B cell (primary cell): Measurements from ENCODE around the gene FOXP4. TPM values are rescaled to one million over a fixed set of nuclear protein-coding genes. Genes with fewer than 3 reads are reported as not detected.

Experiments used
- ATAC-seq: fragments of 200-7000 bp; cut with Tn5 transposase; one replicate; pipeline ENCODE4 v1.10.0; 2021; ENCODE audit warnings: low read depth, mild to moderate bottlenecking, moderate number of reproducible peaks, moderate library complexity
- CTCF ChIA-PET: fragments of 350-600 bp; sonication (Branson Sonifier 250); formaldehyde crosslinking; loops from one replicate; lab custom pipeline; 2021; ENCODE audit warnings: antibody characterized with exemption, inconsistent platforms; lab: Charles Lee
- POLR2A ChIA-PET: fragments of 350-600 bp; sonication (Branson Sonifier 250); formaldehyde crosslinking; loops from one replicate; lab custom pipeline; 2021; ENCODE audit warnings: antibody characterized with exemption; lab: Charles Lee
- DNase-seq: peaks from one replicate; pipeline ENCODE4 v3.0.0; 2013
- H2AFZ ChIP-seq: 2 replicates; pipeline ENCODE4 v1.6.1; 2012; ENCODE audit warnings: mild to moderate bottlenecking, low read depth, low read length; ENCODE audit not compliant: insufficient read depth, poor library complexity, severe bottlenecking
- H3K27ac ChIP-seq, 2 donors: 1 replicate in 1 of 2; 2 replicates in 1 of 2; pipeline ENCODE4 v1.5.1; 2012 to 2013; ENCODE audit warnings: low read length in 2 of 2, mild to moderate bottlenecking in 2 of 2, moderate library complexity in 1 of 2
- H3K27me3 ChIP-seq, 4 experiments: fragments of 200-600 bp in 1 of 4; sonication (generic) in 1 of 4; replicated peaks in 1 of 4; 1 replicate in 2 of 4; 2 replicates in 2 of 4; pipeline versions ENCODE4 v1.6.1 to v1.7.0; 2013 to 2016; ENCODE audit warnings: low read length in 3 of 4, mild to moderate bottlenecking in 2 of 4, mixed read lengths in 1 of 4, moderate library complexity in 1 of 4; ENCODE audit not compliant: insufficient read depth in 4 of 4, control insufficient read depth in 3 of 4; ENCODE audit errors: control extremely low read depth in 1 of 4
- H3K36me3 ChIP-seq, 2 experiments: replicated peaks in 1 of 2; 1 replicate in 1 of 2; 2 replicates in 1 of 2; pipeline versions ENCODE4 v1.6.1 to v1.7.1; 2013; ENCODE audit warnings: low read length in 1 of 2; ENCODE audit not compliant: insufficient read depth in 2 of 2, control insufficient read depth in 1 of 2; ENCODE audit errors: control extremely low read depth in 1 of 2, extremely low read depth in 1 of 2
- H3K4me1 ChIP-seq, 2 donors: fragments of 200-600 bp in 1 of 2; sonication (generic) in 1 of 2; 1 replicate in 1 of 2; 2 replicates in 1 of 2; pipeline versions ENCODE4 v1.5.1 to v1.6.1; 2013 to 2017; ENCODE audit warnings: low read length in 2 of 2; ENCODE audit not compliant: control insufficient read depth in 2 of 2, insufficient read depth in 2 of 2
- H3K4me2 ChIP-seq: replicated peaks from 2 replicates; pipeline ENCODE3; 2012; ENCODE audit warnings: mild to moderate bottlenecking, low read depth, low read length; ENCODE audit not compliant: poor library complexity, severe bottlenecking
- H3K4me3 ChIP-seq, 5 experiments: fragments of 200-600 bp in 1 of 5; sonication (generic) in 1 of 5; 1 replicate in 3 of 5; 2 replicates in 2 of 5; pipeline versions ENCODE4 v1.5.1 to v1.7.0; 2011 to 2016; ENCODE audit warnings: low read length in 4 of 5, mild to moderate bottlenecking in 4 of 5, low read depth in 2 of 5, control low read depth in 1 of 5, moderate library complexity in 1 of 5; ENCODE audit not compliant: insufficient read depth in 1 of 5; ENCODE audit errors: control extremely low read depth in 1 of 5, extremely low read depth in 1 of 5
- H3K79me2 ChIP-seq: fragments of 200-600 bp; sonication (generic); one replicate; pipeline ENCODE4 v1.6.0; 2016; ENCODE audit warnings: low read length; ENCODE audit not compliant: control insufficient read depth, insufficient read depth
- H3K9ac ChIP-seq: fragments of 200-600 bp; sonication (generic); 2 replicates; pipeline ENCODE4 v1.6.1; 2017; ENCODE audit warnings: mild to moderate bottlenecking, low read length, moderate library complexity
- H3K9me3 ChIP-seq, 3 donors: one replicate each; pipeline versions ENCODE4 v1.6.1 to v1.7.1; 2013; ENCODE audit warnings: low read length in 2 of 3; ENCODE audit not compliant: control insufficient read depth in 2 of 3, insufficient read depth in 1 of 3; ENCODE audit errors: control extremely low read depth in 1 of 3
- H4K20me1 ChIP-seq: 2 replicates; pipeline ENCODE4 v1.6.0; 2012; ENCODE audit warnings: mild to moderate bottlenecking, low read length; ENCODE audit not compliant: insufficient read depth, control insufficient read depth, poor library complexity, severe bottlenecking
- H3K27ac Mint-ChIP-seq: one replicate; pipeline ENCODE4 v1.8.0; 2021; ENCODE audit warnings: mixed read lengths
- H3K27me3 Mint-ChIP-seq: one replicate; pipeline ENCODE4 v1.8.0; 2021; ENCODE audit warnings: mixed read lengths
- H3K4me1 Mint-ChIP-seq: one replicate; pipeline ENCODE4 v1.8.0; 2021; ENCODE audit warnings: mixed read lengths
- H3K4me3 Mint-ChIP-seq: one replicate; pipeline ENCODE4 v1.8.0; 2021; ENCODE audit warnings: mixed read lengths
- H3K9me3 Mint-ChIP-seq: one replicate; pipeline ENCODE4 v1.8.0; 2022; ENCODE audit warnings: mixed read lengths; ENCODE audit not compliant: insufficient read depth
- EZH2 ChIP-seq: IDR thresholded peaks from 2 replicates; pipeline ENCODE4 v1.6.1; 2012; ENCODE audit warnings: borderline replicate concordance, low read depth, mild to moderate bottlenecking, moderate library complexity, low read length; ENCODE audit not compliant: insufficient read depth, poor library complexity, severe bottlenecking
- WGBS: methylation state at CpG from one replicate; pipeline ENCODE4 v1.1.5; 2013; ENCODE audit warnings: missing lambda C conversion rate; ENCODE audit not compliant: insufficient coverage; 5-methylcytosine and 5-hydroxymethylcytosine counted together
- intact Hi-C: fragments of 100-400 bp; cut with micrococcal nuclease; formaldehyde crosslinking; loops from one replicate; pipeline ENCODE4 v1.10.0; 2022
- polyA plus RNA-seq: library from polyadenylated mRNA; depleted of rRNA; stranded (reverse); fragments of >200 nt; gene quantifications from 2 replicates; pipeline ENCODE4 v1.2.3, GENCODE V29; 2012
- total RNA-seq, 2 donors: library from RNA; stranded (reverse); fragments of 120-200 nt in 1 of 2; gene quantifications; 1 replicate in 1 of 2; 2 replicates in 1 of 2; pipeline versions ENCODE4 v1.2.3 to v1.2.4, GENCODE V29; 2013 to 2022
- TF ChIP-seq, protein P1 (sequence below): fragments of 200-600 bp; IDR thresholded peaks from one replicate; pipeline ENCODE4 v1.8.0; 2022; ENCODE audit warnings: antibody characterized with exemption, mild to moderate bottlenecking

The FOXP4 gene
- total and polyA plus RNA-seq, 2 donors (not counting 1 experiment from before 2014, with no cell fraction given) = 17.0 to 38.7 TPM

GRCh38 chr6:41511443-41512060 lies 34.6 kb upstream of the FOXP4 start:
- ChIA-PET POLR2A (no interaction called here), CTCF (interaction anchor here (1.4 to 1.5 kb wide), 2 partner anchors 10 to 88 kb away, joined by 3 to 4 read pairs; no protein-coding TSS in a partner anchor)
- Histone ChIP-seq H2AFZ (no peak overlapping the region), H3K27ac (no peak overlapping the region), H3K9ac (no peak overlapping the region), H3K27me3 (peaks cover 0 to 7% (median 0%) of the 10 kb centered on the region in 4 experiments), H3K79me2 (no peaks in the 10 kb centered on the region), H3K36me3 (no peaks in the 10 kb centered on the region), H4K20me1 (no peaks in the 10 kb centered on the region), H3K4me3 (no peak overlapping the region), H3K4me1 (no peaks in the 10 kb centered on the region), H3K9me3 (no peaks in the 10 kb centered on the region), H3K4me2 (no peak overlapping the region)
- no peak overlapping the region for H3K27ac Mint-ChIP-seq
- WGBS = 97% methylated on average over 5 of the region's 7 CpGs
- no peak for TF ChIP-seq EZH2
- TF ChIP-seq, protein P1, sequence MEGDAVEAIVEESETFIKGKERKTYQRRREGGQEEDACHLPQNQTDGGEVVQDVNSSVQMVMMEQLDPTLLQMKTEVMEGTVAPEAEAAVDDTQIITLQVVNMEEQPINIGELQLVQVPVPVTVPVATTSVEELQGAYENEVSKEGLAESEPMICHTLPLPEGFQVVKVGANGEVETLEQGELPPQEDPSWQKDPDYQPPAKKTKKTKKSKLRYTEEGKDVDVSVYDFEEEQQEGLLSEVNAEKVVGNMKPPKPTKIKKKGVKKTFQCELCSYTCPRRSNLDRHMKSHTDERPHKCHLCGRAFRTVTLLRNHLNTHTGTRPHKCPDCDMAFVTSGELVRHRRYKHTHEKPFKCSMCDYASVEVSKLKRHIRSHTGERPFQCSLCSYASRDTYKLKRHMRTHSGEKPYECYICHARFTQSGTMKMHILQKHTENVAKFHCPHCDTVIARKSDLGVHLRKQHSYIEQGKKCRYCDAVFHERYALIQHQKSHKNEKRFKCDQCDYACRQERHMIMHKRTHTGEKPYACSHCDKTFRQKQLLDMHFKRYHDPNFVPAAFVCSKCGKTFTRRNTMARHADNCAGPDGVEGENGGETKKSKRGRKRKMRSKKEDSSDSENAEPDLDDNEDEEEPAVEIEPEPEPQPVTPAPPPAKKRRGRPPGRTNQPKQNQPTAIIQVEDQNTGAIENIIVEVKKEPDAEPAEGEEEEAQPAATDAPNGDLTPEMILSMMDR = no peak
- H3K9me3 Mint-ChIP-seq = no peaks in the 10 kb centered on the region
- ATAC-seq (no peak), DNase-seq (no peak)
- H3K27me3 Mint-ChIP-seq = peaks cover 8% of the 10 kb centered on the region
- peaks cover 2% of the 10 kb centered on the region for H3K4me1 Mint-ChIP-seq
- intact Hi-C loops = no loop called here
- H3K4me3 Mint-ChIP-seq = no peak overlapping the region

- no peaks in the 10 kb centered on the region for H3K4me1 ChIP-seq
- no peak overlapping the region for H3K4me3 ChIP-seq
- DNase-seq (no peak), ATAC-seq (no peak)
- no peaks in the 10 kb centered on the region for H3K9me3 ChIP-seq
- no peak overlapping the region for H3K9ac ChIP-seq
- POLR2A ChIA-PET = no interaction called here
- Mint-ChIP-seq H3K9me3 (no peaks in the 10 kb centered on the region), H3K4me3 (no peak overlapping the region), H3K4me1 (no peaks in the 10 kb centered on the region), H3K27me3 (peaks cover 11% of the 10 kb centered on the region), H3K27ac (no peak overlapping the region)
- peaks cover 0 to 7% (median 0%) of the 10 kb centered on the region in 4 experiments for H3K27me3 ChIP-seq
- H2AFZ ChIP-seq = no peak overlapping the region
- H4K20me1 ChIP-seq = no peaks in the 10 kb centered on the region
- 96% methylated on average over 5 of the region's 6 CpGs for WGBS
- H3K27ac ChIP-seq = no peak overlapping the region
- TF ChIP-seq, protein P1 = no peak
- TF ChIP-seq EZH2 = no peak
- intact Hi-C loops = no loop called here
- H3K36me3 ChIP-seq = no peaks in the 10 kb centered on the region
- no peak overlapping the region for H3K4me2 ChIP-seq
- no peaks in the 10 kb centered on the region for H3K79me2 ChIP-seq
- CTCF ChIA-PET = interaction anchor here (1.4 kb wide), 1 partner anchor 88 kb away, joined by 3 read pairs; no protein-coding TSS in a partner anchor
These were observed 34.0 kb upstream of the FOXP4 start for GRCh38 chr6:41512146-41512701.
